GM21360 (cell line): ENCODE data around the gene DAP.
"Not testable (repeated sequence)": the region's sequence is repeated elsewhere in the genome, so short reads cannot be mapped to it uniquely, and the experiment has no call there.

ENCODE experiments used
- ATAC-seq: cut with Tn5 transposase; IDR thresholded peaks from one replicate; pipeline ENCODE4 v1.9.1; 2021; ENCODE audit warnings: mild to moderate bottlenecking, moderate library complexity; ENCODE audit not compliant: unreplicated experiment

The DAP gene, protein sequence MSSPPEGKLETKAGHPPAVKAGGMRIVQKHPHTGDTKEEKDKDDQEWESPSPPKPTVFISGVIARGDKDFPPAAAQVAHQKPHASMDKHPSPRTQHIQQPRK

GRCh38 chr5:10761185-10761932 is at the start of gene DAP:
TSS of gene DAP (minus strand) at chr5:10761234. CDS start at chr5:10761068, 166 bp downstream.
- peak; percentile 78 for ATAC-seq

DNA sequence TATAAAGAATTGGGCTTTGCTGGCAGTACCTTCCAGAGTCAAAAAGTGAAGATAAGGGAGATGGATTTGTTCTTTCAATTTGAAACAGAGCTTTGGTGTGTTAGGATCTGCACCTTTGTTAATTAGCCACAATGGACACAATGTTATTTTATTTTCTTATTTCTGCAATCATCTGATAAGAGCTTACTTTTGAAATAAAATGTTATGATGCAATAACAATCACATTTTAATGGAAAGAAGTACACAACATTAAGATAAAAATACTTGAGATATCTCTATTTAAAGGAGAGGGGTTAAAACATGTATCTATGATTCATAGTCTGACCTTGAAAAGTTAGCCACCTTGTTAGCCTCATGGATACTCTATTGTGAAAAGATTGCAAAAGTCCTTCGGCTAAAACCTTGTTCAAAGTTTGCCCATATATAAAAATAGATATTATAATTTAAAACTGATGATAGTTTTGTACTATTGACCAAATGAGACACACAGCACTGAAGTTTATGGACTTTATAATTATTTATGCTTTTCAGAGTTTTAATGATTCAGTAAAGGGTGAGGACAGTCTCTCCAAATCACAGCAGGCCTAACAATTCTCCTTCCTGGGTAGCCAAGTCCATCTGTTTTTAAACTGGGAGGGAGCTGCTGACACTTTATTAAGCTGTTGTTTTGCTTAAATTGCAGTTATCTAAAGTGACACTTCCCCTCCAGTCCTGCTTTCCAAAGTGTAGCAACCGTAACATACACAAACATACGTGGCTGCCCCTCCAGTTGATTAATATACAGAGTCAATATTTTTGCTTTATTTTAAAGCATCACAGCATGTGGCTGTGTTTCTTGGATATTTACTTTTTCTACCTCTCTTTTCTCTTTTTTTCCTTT is 47.6 kb upstream of the DAP start:
- no peak for ATAC-seq

DNA sequence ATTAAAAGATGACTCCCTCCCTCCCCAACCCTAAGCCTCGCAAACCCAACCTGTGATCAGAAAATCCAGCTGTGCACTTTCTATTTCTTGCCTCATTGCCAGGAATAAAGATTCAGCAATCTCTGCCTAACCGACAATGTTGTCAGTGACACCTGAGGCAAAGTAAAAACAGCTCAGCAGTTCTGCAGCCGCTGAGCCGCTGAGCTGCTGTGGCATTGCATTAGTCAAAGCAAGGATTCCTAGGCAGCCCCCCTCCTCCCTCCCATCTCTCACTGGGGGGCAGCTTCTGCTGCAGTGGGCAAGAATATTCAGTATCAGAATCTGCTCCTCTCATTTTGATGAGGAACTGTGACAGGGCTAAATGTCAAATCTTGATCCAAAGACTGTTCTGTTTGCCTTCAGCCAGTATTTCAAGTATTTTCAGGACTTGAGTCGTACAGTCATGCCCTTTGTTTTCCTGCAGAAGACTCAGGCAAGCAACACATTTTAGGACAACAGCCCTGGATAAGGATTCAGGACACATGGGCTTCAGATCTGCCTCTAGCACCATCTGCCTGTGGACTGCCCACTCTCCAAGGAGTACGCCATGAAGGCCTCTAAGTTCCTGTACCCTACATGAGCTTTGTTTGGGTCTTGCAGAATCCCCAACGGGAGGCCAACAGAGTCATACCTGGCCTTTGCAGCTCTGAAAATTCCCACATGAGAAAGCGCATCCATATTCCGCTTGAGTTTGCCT is 41.1 kb upstream of the DAP start:
- no peak for ATAC-seq

- no peak for ATAC-seq
These were observed 39.8 kb upstream of the DAP start for GRCh38 chr5:10800852-10801251.

GRCh38 chr5:10797261-10797660 is 36.2 kb upstream of the DAP start:
- no peak for ATAC-seq

- no peak for ATAC-seq
These were observed 32.8 kb upstream of the DAP start for GRCh38 chr5:10793785-10794184.

GRCh38 chr5:10792336-10792735 is 31.3 kb upstream of the DAP start:
- ATAC-seq, result no peak

DNA sequence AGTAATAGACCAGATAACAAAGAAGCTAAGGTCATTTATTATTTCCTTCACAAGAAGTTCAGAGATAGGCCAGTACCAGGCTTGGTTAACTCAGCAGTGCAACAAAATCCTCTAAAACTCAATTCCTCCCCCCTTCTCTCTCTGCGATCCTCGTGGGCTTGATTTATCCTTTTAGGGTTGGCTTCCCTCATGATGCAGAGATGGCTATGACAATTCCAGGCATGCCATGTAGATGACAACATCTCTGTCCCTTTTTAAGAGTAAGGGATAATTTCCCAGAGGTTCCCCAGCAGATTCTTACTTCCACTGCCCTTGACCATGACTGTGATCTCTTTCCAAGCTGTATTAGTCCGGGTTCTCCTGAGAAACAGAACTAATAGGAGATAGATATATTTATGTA is 28.7 kb upstream of the DAP start:
- ATAC-seq, result no peak

DNA sequence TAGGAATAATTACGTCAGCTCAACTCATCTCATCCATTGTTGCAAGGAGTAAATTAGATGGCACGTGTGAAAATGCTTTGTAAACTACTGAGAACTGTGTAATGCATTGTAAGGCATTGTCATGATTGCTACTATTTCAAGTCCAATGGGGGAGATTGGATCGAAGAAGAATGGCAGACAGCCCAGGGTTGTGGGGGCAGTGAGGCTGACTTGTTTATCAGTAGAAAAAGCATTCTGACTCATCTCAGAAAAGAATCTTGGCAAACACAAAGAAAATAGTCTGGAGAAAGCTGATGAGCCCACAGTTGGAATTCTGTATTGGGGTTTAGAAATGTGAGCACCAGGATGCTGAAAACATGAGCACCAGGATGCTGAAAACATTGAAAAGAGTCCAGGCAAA is 28.0 kb upstream of the DAP start:
- ATAC-seq, result no peak

DNA sequence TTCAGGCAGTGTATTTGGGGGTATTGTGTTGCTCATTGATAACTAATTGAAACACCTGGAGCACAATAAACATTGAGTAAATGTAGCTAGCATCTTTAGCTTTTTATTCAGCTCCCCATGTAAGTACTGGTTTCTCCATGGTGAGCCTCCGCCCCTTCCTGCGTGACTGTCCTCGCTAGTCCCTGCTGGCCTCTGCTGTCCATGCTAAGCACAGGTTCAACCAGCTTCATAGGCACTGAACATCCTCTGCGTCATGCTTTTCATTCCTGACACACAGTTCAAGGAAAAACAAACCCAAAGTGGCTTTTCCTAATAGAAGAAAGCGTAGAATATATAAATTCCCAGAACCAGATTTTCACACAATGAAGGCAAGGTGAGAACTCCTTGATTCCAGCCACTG is 27.3 kb upstream of the DAP start:
- no peak for ATAC-seq

GRCh38 chr5:10786835-10787234 is 25.8 kb upstream of the DAP start:
- no peak for ATAC-seq

GRCh38 chr5:10780208-10780607 is 19.2 kb upstream of the DAP start:
- ATAC-seq, result not testable (repeated sequence)

DNA sequence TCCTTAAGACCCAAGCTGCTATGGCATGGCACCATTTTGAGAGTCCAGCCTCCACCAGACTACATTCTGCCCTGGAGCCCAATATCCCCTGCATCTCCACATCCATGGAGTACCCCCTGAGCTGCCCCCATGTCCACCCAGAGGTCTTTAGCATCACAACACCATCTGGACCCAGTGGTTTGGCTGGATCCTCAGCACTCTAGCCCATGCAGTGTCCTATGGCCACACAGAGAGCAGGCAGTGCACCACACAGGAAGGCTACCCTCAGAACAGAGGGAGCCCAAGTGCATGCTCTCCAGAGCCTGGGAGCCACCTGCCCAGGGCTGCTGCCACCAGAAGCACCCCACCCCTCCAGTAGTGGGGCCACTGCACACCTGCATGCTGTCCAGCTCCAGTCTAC is 18.6 kb upstream of the DAP start:
- no peak for ATAC-seq

GRCh38 chr5:10778179-10778910 is 17.3 kb upstream of the DAP start:
- no peak for ATAC-seq

DNA sequence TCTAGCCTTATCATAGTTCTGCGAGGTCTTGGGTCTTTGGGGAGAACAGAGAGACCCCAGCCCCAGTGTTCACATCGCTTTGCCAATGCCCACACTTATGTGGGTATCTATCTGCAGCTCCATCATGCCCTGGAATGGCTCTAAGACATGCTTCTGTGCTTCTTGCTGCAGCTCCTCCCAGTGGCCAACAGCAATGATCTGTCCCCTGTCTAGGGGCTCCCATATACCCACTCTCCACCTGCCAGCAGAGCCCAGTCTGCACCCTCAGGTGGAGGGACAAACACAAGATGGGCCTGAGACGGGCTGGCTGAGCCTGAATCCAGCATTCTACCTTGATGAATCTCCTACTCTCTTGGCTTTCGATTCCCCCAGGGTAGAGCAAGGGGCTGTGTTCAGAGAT is 14.6 kb upstream of the DAP start:
- peak; percentile 59 for ATAC-seq

DNA sequence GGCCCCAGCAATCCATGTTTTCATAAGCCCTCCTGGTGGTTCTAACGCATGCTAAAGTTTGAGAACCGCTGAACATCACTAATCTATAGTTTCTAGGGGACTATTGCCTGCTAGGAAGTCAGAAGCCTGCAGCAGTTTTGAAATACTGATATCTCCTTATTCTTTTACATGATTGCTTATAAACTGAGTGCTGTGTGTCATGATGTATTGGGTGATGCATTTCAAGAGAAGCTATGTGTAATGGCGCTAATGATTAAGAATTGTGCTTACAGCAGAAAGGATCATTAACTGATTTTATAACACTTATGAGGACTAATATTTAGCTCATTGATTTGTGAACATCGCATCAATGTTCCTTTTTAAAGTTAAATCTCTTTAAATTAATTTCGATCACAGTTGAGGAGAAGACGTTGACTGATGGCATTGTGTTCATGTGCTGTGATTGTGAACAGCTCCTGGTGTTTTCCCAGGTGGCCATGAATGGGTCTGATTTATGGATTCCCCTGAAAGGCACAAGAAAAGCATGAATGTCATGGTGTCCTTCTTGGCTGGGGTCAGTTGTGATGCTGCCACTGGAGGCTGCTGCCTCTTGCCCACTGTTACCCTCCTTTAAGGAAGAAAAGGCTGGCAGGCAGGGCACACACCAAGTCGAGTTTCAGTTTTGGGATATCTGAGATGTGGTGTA is 12.0 kb upstream of the DAP start:
- ATAC-seq, result no peak

DNA sequence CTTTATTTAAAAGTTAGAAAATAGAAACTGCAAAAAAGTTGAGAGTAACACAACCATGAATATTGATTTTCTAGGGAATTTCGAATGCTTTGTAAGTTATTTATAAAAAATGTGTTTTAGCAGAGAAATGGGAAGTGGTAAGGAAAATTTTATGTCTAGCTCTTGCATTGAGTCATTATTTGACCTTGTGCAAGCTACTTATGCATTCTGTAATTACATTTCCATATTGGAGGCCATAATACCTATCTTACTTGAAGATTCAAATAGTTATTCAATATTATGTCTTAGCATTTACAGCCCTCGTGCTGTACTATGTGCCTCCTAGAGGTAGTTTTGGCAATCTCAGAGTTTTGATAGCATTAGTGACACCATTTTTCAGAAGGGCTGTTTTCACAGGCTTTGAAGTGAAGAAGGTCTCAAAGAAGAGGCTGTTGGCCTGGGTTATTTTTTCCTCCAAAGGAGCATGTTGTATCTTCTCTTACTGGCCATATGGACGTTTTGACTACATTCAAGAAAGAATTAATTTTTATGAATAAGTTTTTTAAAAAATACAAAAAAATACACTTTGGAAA is 7.4 kb upstream of the DAP start:
- no peak for ATAC-seq

DNA sequence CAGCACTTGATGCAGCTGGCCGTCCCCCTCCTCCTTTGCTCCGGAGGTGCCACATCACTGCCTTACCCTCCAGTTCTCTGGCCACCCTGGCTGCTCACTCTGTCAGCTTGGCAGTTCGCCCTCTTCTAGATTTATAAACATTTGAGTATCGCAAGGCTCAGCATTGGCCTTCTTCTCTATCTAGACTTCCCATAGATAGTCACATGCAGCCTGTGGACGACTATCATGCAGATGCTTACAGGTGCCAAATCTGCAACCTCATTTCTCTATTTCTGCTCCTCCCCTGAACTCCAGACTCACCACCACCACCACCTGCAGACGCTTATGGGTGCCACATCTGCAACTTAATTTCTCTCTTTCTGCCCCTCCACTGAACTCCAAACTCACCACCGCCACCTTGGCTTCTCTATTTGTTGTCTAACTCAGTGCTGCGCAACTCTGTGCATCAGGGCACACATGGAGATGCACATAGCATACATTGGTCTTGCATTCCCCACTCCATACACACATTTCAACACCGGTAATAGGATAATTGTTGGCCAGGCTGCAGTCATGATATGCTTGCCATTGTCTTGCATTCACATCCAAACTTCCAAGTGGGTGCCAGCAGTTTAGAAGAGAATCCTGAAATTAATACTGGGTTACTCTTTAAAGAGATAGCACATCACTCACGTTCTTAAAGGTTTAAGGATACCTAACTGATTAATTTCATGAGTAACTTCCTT is 1.9 kb upstream of the DAP start:
- no peak for ATAC-seq
